ENCODE results near the gene ID2.

The ID2 gene

GRCh38 chr2:8670580-8670979, 11.3 kb upstream of the ID2 start:
- DNase-seq, result no peak

GRCh38 chr2:8671176-8671575, 10.7 kb upstream of the ID2 start:
- DNase-seq, result no peak

- no peak for DNase-seq
Observed at GRCh38 chr2:8671802-8672201, 10.1 kb upstream of the ID2 start.

- no peak for DNase-seq
Observed at GRCh38 chr2:8672940-8673339, 8.9 kb upstream of the ID2 start.

GRCh38 chr2:8673381-8673780, 8.5 kb upstream of the ID2 start:
- DNase-seq, result no peak

- DNase-seq, result no peak
Observed at GRCh38 chr2:8674420-8675009, 7.3 kb upstream of the ID2 start.

- DNase-seq, result no peak
Observed at GRCh38 chr2:8675543-8675942, 6.3 kb upstream of the ID2 start.

GRCh38 chr2:8676191-8676920, 5.5 kb upstream of the ID2 start:
- peak in 1 of 2 experiments; percentile 16 for DNase-seq

GRCh38 chr2:8676921-8677645, 4.8 kb upstream of the ID2 start:
- DNase-seq, result peak; percentile 20 to 54

- DNase-seq, result peak; percentile 86 to 90
Observed at GRCh38 chr2:8677646-8678592, 3.9 kb upstream of the ID2 start.

GRCh38 chr2:8678731-8679566, 2.9 kb upstream of the ID2 start:
- DNase-seq, result peak; percentile 83 to 96

GRCh38 chr2:8679567-8679826, 2.4 kb upstream of the ID2 start:
- no peak for DNase-seq

GRCh38 chr2:8679827-8680731, 1.8 kb upstream of the ID2 start:
- peak in 1 of 2 experiments; percentile 46 for DNase-seq

- DNase-seq, result peak; percentile 76 to 78
Observed at GRCh38 chr2:8680822-8681760, 765 bp upstream of the ID2 start.

- peak; percentile 65 to 78 for DNase-seq
Observed at GRCh38 chr2:8682719-8683667, 1.1 kb downstream of the ID2 start.

- DNase-seq, result peak; percentile 58 to 75
Observed at GRCh38 chr2:8684540-8684877, 2.7 kb downstream of the ID2 start.

GRCh38 chr2:8684878-8685696, 3.2 kb downstream of the ID2 start:
- DNase-seq, result peak; percentile 25 to 67

Measured in NCI-H524 (cell line).